GM23338 (cell line): ENCODE measurements around the gene HHIPL1.
"Not testable (repeated sequence)": the region's sequence is repeated elsewhere in the genome, so short reads cannot be mapped to it uniquely, and the experiment has no call there.

Experiments used
- CREB1 ChIP-seq: fragments of 250-450 bp; sonication (Bioruptor Pico); IDR thresholded peaks from 2 replicates; pipeline ENCODE4 v1.5.0; 2020; ENCODE audit warnings: low read depth, mild to moderate bottlenecking, moderate library complexity
- CTCF ChIP-seq, 2 experiments: fragments of 200-600 bp in 1 of 2; sonication (generic) in 1 of 2; conservative IDR thresholded peaks; 2 replicates each; pipeline versions ENCODE4 v1.5.1 to v1.6.1; 2016 to 2017; ENCODE audit warnings: antibody characterized with exemption in 2 of 2, low read depth in 2 of 2, mild to moderate bottlenecking in 2 of 2, moderate library complexity in 1 of 2
- EZH2 ChIP-seq: fragments of 200-600 bp; sonication (generic); IDR thresholded peaks from one replicate; pipeline ENCODE4 v1.8.0; 2017; ENCODE audit warnings: antibody characterized with exemption, mild to moderate bottlenecking, low read depth; ENCODE audit not compliant: unreplicated experiment
- EZH2phosphoT487 ChIP-seq: fragments of 200-600 bp; sonication (generic); IDR thresholded peaks from one replicate; pipeline ENCODE4 v1.8.1; 2018; ENCODE audit warnings: antibody characterized with exemption; ENCODE audit not compliant: unreplicated experiment
- JUNB ChIP-seq: IDR thresholded peaks from one replicate; pipeline ENCODE4 v1.6.1; 2016; ENCODE audit warnings: antibody characterized with exemption; ENCODE audit not compliant: unreplicated experiment
- NANOG ChIP-seq: IDR thresholded peaks from 2 replicates; pipeline ENCODE4 v1.6.1; 2016; ENCODE audit warnings: antibody characterized with exemption, borderline replicate concordance
- STAT1 ChIP-seq: IDR thresholded peaks from one replicate; pipeline ENCODE4 v1.6.1; 2016; ENCODE audit warnings: antibody characterized with exemption; ENCODE audit not compliant: unreplicated experiment
- ZNF114 ChIP-seq: fragments of 250-450 bp; sonication (Bioruptor Pico); IDR thresholded peaks from 2 replicates; pipeline ENCODE4 v1.5.0; 2020; ENCODE audit warnings: mild to moderate bottlenecking, moderate library complexity
- TF ChIP-seq, protein P1 (sequence below): IDR thresholded peaks from 2 replicates; pipeline ENCODE4 v1.6.1; 2016; ENCODE audit warnings: antibody characterized with exemption

DNA sequence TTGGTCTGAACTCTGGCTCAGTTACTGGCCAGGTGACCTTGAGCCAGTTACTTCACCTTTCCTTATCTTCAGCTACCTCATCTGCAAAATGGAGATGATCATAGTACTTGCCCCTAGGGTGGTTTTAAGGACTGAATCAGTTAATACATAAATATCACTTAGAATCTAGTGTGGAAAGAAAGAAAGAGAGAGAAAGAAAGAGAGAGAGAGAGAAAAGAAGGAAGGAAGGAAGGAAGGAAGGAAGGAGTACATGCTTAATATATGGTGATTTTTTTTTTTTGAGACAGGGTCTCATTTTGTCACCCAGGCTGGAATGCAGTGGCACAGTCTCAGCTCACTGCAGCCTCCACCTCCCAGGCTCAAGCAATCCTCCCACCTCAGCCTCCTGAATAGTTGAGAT, 16.3 kb downstream of the HHIPL1 start:
- not testable (repeated sequence) for TF ChIP-seq CTCF (conservative IDR thresholded peaks at IDR 0.05; ENCODE audit: low read depth in 2 of 2); EZH2; EZH2phosphoT487; ZNF114 (CRISPR knock-in tag); NANOG; JUNB; CREB1 (CRISPR knock-in tag); STAT1
- TF ChIP-seq, protein P1, sequence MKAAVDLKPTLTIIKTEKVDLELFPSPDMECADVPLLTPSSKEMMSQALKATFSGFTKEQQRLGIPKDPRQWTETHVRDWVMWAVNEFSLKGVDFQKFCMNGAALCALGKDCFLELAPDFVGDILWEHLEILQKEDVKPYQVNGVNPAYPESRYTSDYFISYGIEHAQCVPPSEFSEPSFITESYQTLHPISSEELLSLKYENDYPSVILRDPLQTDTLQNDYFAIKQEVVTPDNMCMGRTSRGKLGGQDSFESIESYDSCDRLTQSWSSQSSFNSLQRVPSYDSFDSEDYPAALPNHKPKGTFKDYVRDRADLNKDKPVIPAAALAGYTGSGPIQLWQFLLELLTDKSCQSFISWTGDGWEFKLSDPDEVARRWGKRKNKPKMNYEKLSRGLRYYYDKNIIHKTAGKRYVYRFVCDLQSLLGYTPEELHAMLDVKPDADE = not testable (repeated sequence)
